HepG2 (cell line): ENCODE results near the gene STK25. TPM values are rescaled to one million over a fixed set of nuclear protein-coding genes. Genes with fewer than 3 reads are reported as not detected.

Experiments
- ARNTL ChIP-seq: sonication (generic); formaldehyde crosslinking; IDR thresholded peaks from 2 replicates; pipeline ENCODE4 v1.4.0; 2020; ENCODE audit warnings: mild to moderate bottlenecking, missing genetic modification reagents
- BORCS8-MEF2B ChIP-seq: sonication (generic); formaldehyde crosslinking; IDR thresholded peaks from 2 replicates; pipeline ENCODE4 v1.8.0; 2022; ENCODE audit warnings: mild to moderate bottlenecking, missing genetic modification reagents
- CAMTA2 ChIP-seq: sonication (generic); formaldehyde crosslinking; IDR thresholded peaks from 2 replicates; pipeline ENCODE4 v1.4.0; 2020; ENCODE audit warnings: mild to moderate bottlenecking, missing genetic modification reagents, borderline replicate concordance
- DDIT3 ChIP-seq: sonication (generic); formaldehyde crosslinking; IDR thresholded peaks from 2 replicates; pipeline ENCODE4 v1.4.0; 2020; ENCODE audit warnings: mild to moderate bottlenecking, missing genetic modification reagents
- HNRNPK ChIP-seq: fragments of 200-400 bp; formaldehyde crosslinking; IDR thresholded peaks from 2 replicates; pipeline ENCODE4 v1.6.1; 2018; ENCODE audit warnings: low read length, low read depth, moderate library complexity, mild to moderate bottlenecking; ENCODE audit not compliant: poor library complexity, severe bottlenecking
- MAZ ChIP-seq, 2 experiments: sonication (generic) in 1 of 2; formaldehyde crosslinking in 1 of 2; IDR thresholded peaks; 2 replicates each; pipeline versions ENCODE4 v1.5.0 to v1.6.1; 2012 to 2020; ENCODE audit warnings: low read depth in 2 of 2, mild to moderate bottlenecking in 2 of 2, borderline replicate concordance in 1 of 2, improper control_type of control experiment in 1 of 2, low read length in 1 of 2, missing genetic modification reagents in 1 of 2, moderate library complexity in 1 of 2
- MBNL3 ChIP-seq: fragments of 250-450 bp; sonication (Bioruptor Pico); conservative IDR thresholded peaks from 2 replicates; pipeline ENCODE4 v1.8.0; 2022; ENCODE audit warnings: mild to moderate bottlenecking, inconsistent platforms
- SALL1 ChIP-seq: sonication (generic); formaldehyde crosslinking; IDR thresholded peaks from 2 replicates; pipeline ENCODE4 v1.8.0; 2022; ENCODE audit warnings: mild to moderate bottlenecking, missing genetic modification reagents
- SMAD1 ChIP-seq: sonication (generic); formaldehyde crosslinking; IDR thresholded peaks from 2 replicates; pipeline ENCODE4 v1.4.0; 2020; ENCODE audit warnings: missing genetic modification reagents, low read depth, mild to moderate bottlenecking, borderline replicate concordance
- SNAI1 ChIP-seq: sonication (generic); formaldehyde crosslinking; IDR thresholded peaks from 2 replicates; pipeline ENCODE4 v1.5.0; 2020; ENCODE audit warnings: mild to moderate bottlenecking, missing genetic modification reagents, borderline replicate concordance
- SOX6 ChIP-seq, 2 experiments: fragments of 450-650 bp in 1 of 2; sonication (generic) in 1 of 2; formaldehyde crosslinking in 1 of 2; IDR thresholded peaks; 2 replicates each; pipeline versions ENCODE4 v1.4.0 to v1.6.1; 2017 to 2020; ENCODE audit warnings: antibody characterized with exemption in 1 of 2, mild to moderate bottlenecking in 1 of 2, missing genetic modification reagents in 1 of 2
- TOE1 ChIP-seq: sonication (generic); formaldehyde crosslinking; IDR thresholded peaks from 2 replicates; pipeline ENCODE4 v1.4.0; 2020; ENCODE audit warnings: mild to moderate bottlenecking, missing genetic modification reagents
- ZBTB20 ChIP-seq: sonication (generic); formaldehyde crosslinking; IDR thresholded peaks from 2 replicates; pipeline ENCODE4 v1.8.1; 2023; ENCODE audit warnings: missing genetic modification reagents, low read depth, mild to moderate bottlenecking, borderline replicate concordance
- ZEB1 ChIP-seq: IDR thresholded peaks from 2 replicates; pipeline ENCODE4 v1.6.1; 2012; ENCODE audit warnings: mild to moderate bottlenecking, low read depth, inconsistent platforms; ENCODE audit not compliant: insufficient replicate concordance
- ZFP37 ChIP-seq: sonication (generic); formaldehyde crosslinking; IDR thresholded peaks from 2 replicates; pipeline ENCODE4 v1.4.0; 2020; ENCODE audit warnings: missing genetic modification reagents, borderline replicate concordance
- ZMAT3 ChIP-seq: sonication (generic); formaldehyde crosslinking; conservative IDR thresholded peaks from 2 replicates; pipeline ENCODE4 v1.7.0; 2021; ENCODE audit warnings: missing genetic modification reagents
- ZNF362 ChIP-seq: sonication (generic); formaldehyde crosslinking; IDR thresholded peaks from 2 replicates; pipeline ENCODE4 v1.4.0; 2020; ENCODE audit warnings: missing genetic modification reagents, mild to moderate bottlenecking, borderline replicate concordance
- ZNF44 ChIP-seq: sonication (generic); formaldehyde crosslinking; IDR thresholded peaks from 2 replicates; pipeline ENCODE4 v1.5.1; 2020; ENCODE audit warnings: mild to moderate bottlenecking, missing genetic modification reagents
- ZNF501 ChIP-seq: sonication (generic); formaldehyde crosslinking; IDR thresholded peaks from 2 replicates; pipeline ENCODE4 v1.5.1; 2020; ENCODE audit warnings: mild to moderate bottlenecking, moderate library complexity, missing genetic modification reagents
- ZNF547 ChIP-seq: sonication (generic); formaldehyde crosslinking; IDR thresholded peaks from 2 replicates; pipeline ENCODE4 v1.5.1; 2020; ENCODE audit warnings: mild to moderate bottlenecking, missing genetic modification reagents
- ZNF550 ChIP-seq: sonication (generic); formaldehyde crosslinking; IDR thresholded peaks from 2 replicates; pipeline ENCODE4 v1.4.0; 2020; ENCODE audit warnings: mild to moderate bottlenecking, missing genetic modification reagents, borderline replicate concordance
- ZNF788 ChIP-seq: sonication (generic); formaldehyde crosslinking; IDR thresholded peaks from 2 replicates; pipeline ENCODE4 v1.5.0; 2020; ENCODE audit warnings: mild to moderate bottlenecking, missing genetic modification reagents, borderline replicate concordance
- polyA plus RNA-seq, 8 experiments: library from polyadenylated mRNA; depleted of rRNA in 3 of 8; stranded (reverse) in 7 of 8; unstranded in 1 of 8; fragments of >200 nt; fragmentation: Illumina TruSeq in 4 of 8; extraction: Trizol in 4 of 8; gene quantifications; 2 replicates each; pipeline versions ENCODE4 v1.2.1 to v1.2.3, GENCODE V29; 2011 to 2016; ENCODE audit warnings: low read depth in 4 of 8, missing spikeins in 1 of 8, mixed read lengths in 1 of 8; ENCODE audit not compliant: insufficient read depth in 1 of 8
- total RNA-seq, 5 experiments: library from RNA; depleted of rRNA; stranded (reverse); fragments of >200 nt; fragmentation: Illumina TruSeq; extraction: Trizol; gene quantifications; 2 replicates each; pipeline ENCODE4 v1.2.3, GENCODE V29; 2016; ENCODE audit warnings: low read depth in 1 of 5
- TF ChIP-seq, protein P1 (sequence below): sonication (generic); formaldehyde crosslinking; IDR thresholded peaks from 2 replicates; pipeline ENCODE4 v1.4.0; 2020; ENCODE audit warnings: low read depth, mild to moderate bottlenecking, missing genetic modification reagents
- TF ChIP-seq, protein P2 (sequence below): sonication (generic); formaldehyde crosslinking; conservative IDR thresholded peaks from 2 replicates; pipeline ENCODE4 v1.5.0; 2020; ENCODE audit warnings: missing genetic modification reagents

Gene STK25
- total and polyA plus RNA-seq, 2 of the 13 experiments (the other 11 are each of a cell fraction or from before 2014, with no cell fraction given), result 177 to 481 TPM

DNA sequence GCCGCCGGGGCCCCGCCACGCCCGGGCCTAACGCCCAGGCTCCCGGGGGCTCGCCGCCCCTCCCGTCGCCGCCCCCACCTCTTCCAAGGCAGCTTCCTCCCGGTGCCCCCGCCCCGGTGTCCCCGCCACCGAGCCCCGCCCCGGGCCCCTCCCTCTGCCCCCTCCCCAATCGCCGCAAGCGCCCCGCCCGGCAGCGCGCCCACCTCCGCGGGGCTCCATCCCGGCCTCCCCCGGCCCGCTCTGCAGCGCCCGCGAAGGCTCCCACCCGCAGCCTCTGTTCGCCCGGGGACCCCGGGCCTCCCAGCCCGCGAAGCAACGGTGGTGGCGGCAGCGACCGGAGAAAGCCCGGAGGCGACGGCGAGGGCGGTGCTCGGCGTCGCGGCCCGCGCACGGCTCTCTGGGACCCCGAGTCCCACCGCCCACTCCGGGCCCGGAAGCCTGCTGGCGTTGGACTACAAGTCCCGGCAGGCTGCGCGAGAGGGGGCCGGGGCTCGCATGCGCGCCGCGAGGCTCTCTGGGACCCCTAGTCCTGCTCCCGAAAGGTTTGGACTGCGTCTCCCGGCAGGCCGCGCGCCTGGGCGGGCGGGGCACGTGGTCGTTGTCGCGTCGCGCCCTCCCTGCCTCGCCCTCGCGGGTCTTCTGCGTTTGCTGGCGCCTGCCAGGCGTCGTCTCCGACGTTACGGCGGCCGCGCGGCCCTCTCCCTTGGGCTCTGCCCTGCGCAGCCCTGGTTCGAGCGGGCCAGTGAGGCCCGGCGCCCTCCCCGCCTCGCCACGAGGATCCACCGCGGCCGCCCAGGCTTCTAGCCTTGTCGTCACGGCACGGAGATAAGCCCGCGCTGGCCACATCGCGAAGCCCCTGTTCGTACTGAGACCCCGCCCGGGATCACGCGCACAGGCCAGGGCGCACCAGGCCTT lies at the start of gene STK25 (continued):
- no peak; the same call in 1 of the 2 replicates for TF ChIP-seq SNAI1
- no peak for TF ChIP-seq MBNL3
- TF ChIP-seq ZBTB20 (CRISPR knock-in tag), result peak; percentile 82
- TF ChIP-seq, protein P1, sequence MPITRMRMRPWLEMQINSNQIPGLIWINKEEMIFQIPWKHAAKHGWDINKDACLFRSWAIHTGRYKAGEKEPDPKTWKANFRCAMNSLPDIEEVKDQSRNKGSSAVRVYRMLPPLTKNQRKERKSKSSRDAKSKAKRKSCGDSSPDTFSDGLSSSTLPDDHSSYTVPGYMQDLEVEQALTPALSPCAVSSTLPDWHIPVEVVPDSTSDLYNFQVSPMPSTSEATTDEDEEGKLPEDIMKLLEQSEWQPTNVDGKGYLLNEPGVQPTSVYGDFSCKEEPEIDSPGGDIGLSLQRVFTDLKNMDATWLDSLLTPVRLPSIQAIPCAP (CRISPR knock-in tag), result peak; percentile 95
- peak; percentile 49 for TF ChIP-seq HNRNPK
- TF ChIP-seq, protein P2, sequence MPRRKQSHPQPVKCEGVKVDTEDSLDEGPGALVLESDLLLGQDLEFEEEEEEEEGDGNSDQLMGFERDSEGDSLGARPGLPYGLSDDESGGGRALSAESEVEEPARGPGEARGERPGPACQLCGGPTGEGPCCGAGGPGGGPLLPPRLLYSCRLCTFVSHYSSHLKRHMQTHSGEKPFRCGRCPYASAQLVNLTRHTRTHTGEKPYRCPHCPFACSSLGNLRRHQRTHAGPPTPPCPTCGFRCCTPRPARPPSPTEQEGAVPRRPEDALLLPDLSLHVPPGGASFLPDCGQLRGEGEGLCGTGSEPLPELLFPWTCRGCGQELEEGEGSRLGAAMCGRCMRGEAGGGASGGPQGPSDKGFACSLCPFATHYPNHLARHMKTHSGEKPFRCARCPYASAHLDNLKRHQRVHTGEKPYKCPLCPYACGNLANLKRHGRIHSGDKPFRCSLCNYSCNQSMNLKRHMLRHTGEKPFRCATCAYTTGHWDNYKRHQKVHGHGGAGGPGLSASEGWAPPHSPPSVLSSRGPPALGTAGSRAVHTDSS, result peak; percentile 92; the same call in 1 of the 2 replicates
- no peak for TF ChIP-seq ZEB1
- peak; percentile 97 for TF ChIP-seq ZNF501 (CRISPR knock-in tag)
- peak; percentile 92 for TF ChIP-seq ARNTL (CRISPR knock-in tag)
- TF ChIP-seq ZNF788 (CRISPR knock-in tag), result peak; percentile 97
- peak; percentile 98 for TF ChIP-seq ZMAT3
- 0 out of 2 replicates have a peak, but pooled peaks have one; percentile 90 for TF ChIP-seq DDIT3 (CRISPR knock-in tag)
- peak; percentile 99 for TF ChIP-seq SMAD1
- TF ChIP-seq ZNF550 (CRISPR knock-in tag), result peak; percentile 99; the same call in 1 of the 2 replicates
- TF ChIP-seq TOE1 (CRISPR knock-in tag), result peak; percentile 99
- peak; percentile 100 for TF ChIP-seq ZNF547
- no peak for TF ChIP-seq SOX6 (IDR thresholded peaks at IDR 0.05)
- peak; percentile 64 for TF ChIP-seq SOX6 (CRISPR knock-in tag; IDR thresholded peaks at IDR 0.05)
- peak; percentile 96 for TF ChIP-seq CAMTA2
- TF ChIP-seq BORCS8-MEF2B (CRISPR knock-in tag), result peak; percentile 99
- peak; percentile 76; the same call in 1 of the 2 replicates for TF ChIP-seq ZNF362
- peak; percentile 99 for TF ChIP-seq SALL1 (CRISPR knock-in tag)
- TF ChIP-seq ZNF44 (CRISPR knock-in tag), result peak; percentile 98
- TF ChIP-seq MAZ (IDR thresholded peaks at IDR 0.05; ENCODE audit: borderline replicate concordance, low read depth, low read length), result peak; percentile 98
- TF ChIP-seq MAZ (CRISPR knock-in tag; IDR thresholded peaks at IDR 0.05; ENCODE audit: low read depth), result peak; percentile 99
- TF ChIP-seq ZFP37 (CRISPR knock-in tag), result peak; percentile 97
